Esophagus muscularis mucosa (tissue), 4 donors: ENCODE results near the gene CPAMD8.

Source experiments
- CTCF ChIP-seq, 3 experiments: fragments of 200-600 bp in 2 of 3; fragments of 450-650 bp in 1 of 3; sonication (generic) in 2 of 3; IDR thresholded peaks; one replicate each; pipeline ENCODE4 v1.5.1; 2017 to 2019; ENCODE audit warnings: antibody characterized with exemption in 3 of 3, mild to moderate bottlenecking in 2 of 3, moderate library complexity in 1 of 3
- EP300 ChIP-seq: sonication (generic); formaldehyde crosslinking; IDR thresholded peaks from one replicate; pipeline ENCODE4 v1.6.1; 2017; ENCODE audit warnings: antibody characterized with exemption
- POLR2A ChIP-seq: fragments of 450-650 bp; IDR thresholded peaks from one replicate; pipeline ENCODE4 v1.6.1; 2017; ENCODE audit warnings: antibody characterized with exemption, moderate library complexity, mild to moderate bottlenecking, low read depth
- POLR2AphosphoS5 ChIP-seq, 2 donors: sonication (generic); formaldehyde crosslinking; IDR thresholded peaks; one replicate each; pipeline ENCODE4 v1.6.1; 2017; ENCODE audit warnings: antibody characterized with exemption in 2 of 2

- TF ChIP-seq CTCF (IDR thresholded peaks at IDR 0.05) (no peak), POLR2A (no peak), EP300 (no peak), POLR2AphosphoS5 (IDR thresholded peaks at IDR 0.05) (no peak)
These were observed 105.6 kb downstream of the CPAMD8 start for GRCh38 chr19:16920816-16921529.
